ENCODE results near the gene IMPACT.

GRCh38 chr18:24403076-24403475 lies 23.4 kb upstream of the IMPACT start:
- TF ChIP-seq CTCF (IDR thresholded peaks at IDR 0.05; ENCODE audit: insufficient read depth, low read depth, low read length): no peak
- TF ChIP-seq EZH2 (IDR thresholded peaks at IDR 0.05; ENCODE audit: insufficient read depth, low read length): no peak

Data from astrocyte (in vitro differentiated cells and primary cell).